ENCODE measurements around the gene CLN5.
"Not testable (repeated sequence)": the region's sequence is repeated elsewhere in the genome, so short reads cannot be mapped to it uniquely, and the experiment has no call there.

GRCh38 chr13:76959734-76960133 lies 32.1 kb upstream of the CLN5 start:
- TF ChIP-seq CTCF (conservative IDR thresholded peaks at IDR 0.05; ENCODE audit: low read depth, low read length); EZH2phosphoT487 (IDR thresholded peaks at IDR 0.05; ENCODE audit: borderline replicate concordance, low read length): not testable (repeated sequence)

All from PC-3 (cell line).